Measurements from ENCODE around the gene SIK1.
"Not testable (repeated sequence)": the region's sequence is repeated elsewhere in the genome, so short reads cannot be mapped to it uniquely, and the experiment has no call there.

SIK1 gene

GRCh38 chr21:43439316-43440075, 12.6 kb upstream of the SIK1 start:
- DNase-seq (ENCODE audit: low read depth), result not testable (repeated sequence)

- DNase-seq (ENCODE audit: low read depth), result not testable (repeated sequence)
Measured at GRCh38 chr21:43436272-43436671, 9.3 kb upstream of the SIK1 start.

DNA sequence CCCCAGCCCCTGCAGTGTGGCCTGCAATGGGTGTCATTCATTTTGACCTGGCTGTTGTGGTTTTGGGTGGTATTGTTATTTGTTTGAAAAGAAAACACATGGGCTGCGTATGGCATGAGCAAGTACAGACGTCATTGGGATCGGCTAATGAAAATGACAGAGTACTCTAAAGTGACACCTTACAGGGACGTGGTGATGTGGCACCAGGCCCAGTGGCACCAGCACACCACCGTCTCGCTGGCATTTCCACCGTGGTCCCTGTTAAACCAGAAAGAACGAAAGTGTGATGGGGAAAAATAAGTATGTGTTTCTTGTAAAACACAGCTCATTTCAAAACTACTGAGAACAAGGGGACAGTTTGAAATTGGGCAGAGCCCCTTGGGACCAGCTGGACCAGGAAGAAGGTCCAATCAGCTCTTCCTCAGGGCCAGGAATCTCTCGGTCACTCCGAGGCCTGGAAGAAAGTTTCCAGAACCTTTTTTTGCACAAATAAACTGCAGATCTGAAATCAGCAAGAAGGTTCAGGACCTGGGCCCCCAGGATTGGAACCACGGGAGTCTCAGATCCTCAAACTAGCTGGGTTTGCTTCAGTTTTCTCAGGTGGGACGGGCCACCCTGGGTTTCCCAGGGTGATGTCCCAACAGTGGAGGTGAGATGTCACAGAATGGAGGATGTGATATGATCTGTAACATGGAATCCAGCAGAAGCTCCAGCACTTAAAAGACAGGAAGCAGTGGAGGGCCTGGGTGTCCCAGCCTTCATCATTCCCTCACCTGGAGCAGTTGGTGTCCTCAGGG, 6.6 kb upstream of the SIK1 start:
- DNase-seq (ENCODE audit: low read depth), result not testable (repeated sequence)

DNA sequence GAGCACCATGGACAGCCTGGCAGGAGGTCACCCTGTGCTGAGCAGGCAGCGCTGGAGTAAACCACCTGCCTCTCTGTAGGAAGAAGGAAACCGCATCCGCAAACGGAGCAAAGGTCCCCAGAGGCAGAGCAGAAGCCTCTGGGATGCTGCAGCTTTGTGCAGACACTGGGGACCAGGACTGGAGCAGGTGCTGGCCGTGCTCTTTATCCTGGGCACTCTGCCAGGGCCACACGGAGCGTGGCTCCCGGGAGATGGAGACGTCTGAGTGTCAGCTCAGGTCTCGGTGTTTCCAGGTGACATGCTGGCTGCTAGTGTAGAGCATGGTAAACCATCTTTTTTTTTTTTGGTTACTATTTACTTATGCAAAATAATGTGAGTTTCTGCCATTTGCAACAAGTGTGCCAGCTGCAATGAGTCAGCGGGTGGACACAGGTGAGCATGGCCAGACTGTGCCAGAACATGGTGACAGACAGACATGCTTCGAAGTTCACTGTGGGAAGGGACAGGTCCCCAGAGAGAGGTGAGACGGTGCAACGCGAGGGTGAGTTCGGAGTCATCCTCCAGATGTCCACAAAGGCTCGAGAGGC, 4.0 kb upstream of the SIK1 start:
- not testable (repeated sequence) for DNase-seq (ENCODE audit: low read depth)

- not testable (repeated sequence) for DNase-seq (ENCODE audit: low read depth)
Measured at GRCh38 chr21:43428964-43429363, 2.0 kb upstream of the SIK1 start.

- DNase-seq (ENCODE audit: low read depth), result not testable (repeated sequence)
Measured at GRCh38 chr21:43427242-43427559, 270 bp upstream of the SIK1 start.

DNA sequence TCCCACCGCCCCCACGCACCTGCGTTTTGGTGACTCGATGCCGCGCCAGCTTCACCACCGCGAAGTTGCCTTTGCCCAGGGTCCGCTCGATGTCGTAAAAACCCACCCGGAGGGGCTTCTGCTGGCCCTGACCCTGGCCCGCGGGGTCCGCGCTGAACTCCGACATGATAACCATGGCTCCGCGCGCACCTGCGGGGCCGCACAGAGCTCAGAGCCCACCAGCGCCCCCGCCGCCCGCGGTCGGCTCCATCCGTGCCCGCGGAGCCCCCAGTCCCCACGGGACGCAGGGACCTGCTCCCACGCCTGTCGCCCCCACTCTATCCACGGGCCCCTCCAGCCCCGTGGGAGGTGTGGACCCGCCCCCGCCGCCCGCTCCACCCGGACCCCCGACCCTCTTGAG, 927 bp downstream of the SIK1 start:
- DNase-seq (ENCODE audit: low read depth), result not testable (repeated sequence)

DNA sequence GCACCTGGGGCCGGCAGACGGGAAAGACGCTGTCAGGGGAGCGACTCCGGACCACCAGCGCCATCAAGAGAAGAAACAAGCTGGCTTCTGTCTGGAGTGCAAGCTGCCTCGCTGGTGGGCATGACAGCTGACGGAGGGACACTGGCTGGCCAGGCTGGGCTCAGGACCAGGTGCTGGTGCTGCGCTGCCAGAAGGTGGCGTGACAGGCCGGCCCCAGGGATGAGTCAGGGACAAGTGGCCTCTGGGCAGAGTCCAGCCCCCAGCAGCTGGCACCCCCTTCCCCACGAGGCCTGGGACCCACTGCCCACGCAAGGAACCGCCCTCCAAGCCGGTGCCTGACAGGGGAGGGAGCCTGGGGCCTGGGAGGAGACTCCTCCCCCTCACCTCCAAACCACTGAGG, 7.5 kb downstream of the SIK1 start:
- not testable (repeated sequence) for DNase-seq (ENCODE audit: low read depth)

GRCh38 chr21:43414576-43414975, 12.4 kb downstream of the SIK1 start:
- DNase-seq (ENCODE audit: low read depth), result not testable (repeated sequence)

DNA sequence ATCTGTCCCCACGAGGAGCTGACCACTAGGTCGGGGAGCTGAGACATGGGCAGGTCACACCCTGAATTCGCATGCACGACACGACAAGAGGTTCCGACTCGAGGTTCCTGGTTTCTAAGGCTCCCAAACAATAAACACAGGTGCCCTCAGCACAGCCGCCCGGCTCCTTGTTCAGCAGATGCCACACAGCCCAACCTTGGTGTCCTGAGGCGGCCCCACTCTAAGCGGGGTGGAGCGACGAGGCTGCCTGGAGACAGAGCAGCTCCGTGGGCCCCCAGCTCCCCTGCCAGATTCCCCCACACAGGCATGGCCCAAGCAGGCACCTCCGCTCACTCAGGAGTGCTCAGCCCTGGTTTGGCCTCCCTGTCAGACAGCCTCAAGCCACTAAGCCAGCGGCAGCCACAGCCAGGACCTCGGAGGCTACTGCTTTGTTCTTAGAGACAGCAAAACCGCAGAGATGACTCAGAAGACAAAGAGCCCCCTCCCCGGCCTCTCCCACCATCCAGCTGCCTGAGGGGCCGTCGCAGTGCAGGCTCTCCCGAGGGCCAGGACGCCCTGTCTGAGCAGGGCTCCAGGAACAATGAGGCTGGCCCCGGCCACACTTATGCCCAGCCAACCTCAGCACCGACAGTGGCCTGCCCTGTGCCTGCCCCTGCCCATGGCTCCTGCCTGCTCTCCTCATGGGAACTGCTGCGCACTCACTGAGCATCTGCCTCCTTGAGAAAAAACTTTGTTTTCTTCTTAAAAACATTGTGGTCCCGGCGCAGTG, 14.7 kb downstream of the SIK1 start:
- DNase-seq (ENCODE audit: low read depth), result not testable (repeated sequence)

- DNase-seq (ENCODE audit: low read depth), result not testable (repeated sequence)
Measured at GRCh38 chr21:43410456-43411068, 16.4 kb downstream of the SIK1 start.

DNA sequence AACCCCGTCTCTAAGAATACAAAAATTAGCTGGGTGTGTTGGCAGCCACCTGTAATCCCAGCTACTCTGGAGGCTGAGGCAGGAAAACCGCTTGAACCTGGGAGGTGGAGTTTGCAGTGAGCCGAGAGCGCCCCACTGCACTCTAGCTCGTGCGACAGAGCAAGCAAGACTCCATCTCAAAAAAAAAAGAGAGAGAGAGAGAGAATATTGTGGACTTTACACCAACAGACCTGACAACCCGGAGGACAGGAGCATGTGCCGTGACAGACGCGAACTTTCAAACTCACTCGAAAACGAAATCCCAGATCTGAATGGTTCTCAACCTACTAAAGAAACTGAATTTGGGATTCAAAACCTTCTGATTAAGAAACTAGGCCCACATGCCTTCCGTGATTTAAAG, 19.8 kb downstream of the SIK1 start:
- DNase-seq (ENCODE audit: low read depth), result not testable (repeated sequence)

DNA sequence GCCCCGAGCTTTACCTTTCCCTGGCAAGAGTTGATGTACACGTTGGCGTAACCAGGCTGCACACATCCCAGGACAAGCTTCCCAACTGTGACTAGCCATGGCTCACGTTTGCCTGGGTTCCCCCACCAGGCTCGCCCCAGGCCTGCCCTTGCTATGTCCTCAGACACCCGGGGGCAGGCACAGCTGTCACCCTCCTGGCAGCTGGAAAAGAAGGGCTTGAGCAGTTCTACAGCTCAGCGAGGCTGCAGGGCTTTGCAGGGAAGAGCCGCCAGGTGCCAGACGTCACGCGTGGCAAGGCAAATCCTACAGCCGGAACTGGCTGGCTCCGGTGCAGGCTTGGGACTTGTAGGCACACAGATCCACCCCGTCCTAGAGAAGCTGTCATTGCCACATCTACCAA, 22.5 kb downstream of the SIK1 start:
- not testable (repeated sequence) for DNase-seq (ENCODE audit: low read depth)

DNA sequence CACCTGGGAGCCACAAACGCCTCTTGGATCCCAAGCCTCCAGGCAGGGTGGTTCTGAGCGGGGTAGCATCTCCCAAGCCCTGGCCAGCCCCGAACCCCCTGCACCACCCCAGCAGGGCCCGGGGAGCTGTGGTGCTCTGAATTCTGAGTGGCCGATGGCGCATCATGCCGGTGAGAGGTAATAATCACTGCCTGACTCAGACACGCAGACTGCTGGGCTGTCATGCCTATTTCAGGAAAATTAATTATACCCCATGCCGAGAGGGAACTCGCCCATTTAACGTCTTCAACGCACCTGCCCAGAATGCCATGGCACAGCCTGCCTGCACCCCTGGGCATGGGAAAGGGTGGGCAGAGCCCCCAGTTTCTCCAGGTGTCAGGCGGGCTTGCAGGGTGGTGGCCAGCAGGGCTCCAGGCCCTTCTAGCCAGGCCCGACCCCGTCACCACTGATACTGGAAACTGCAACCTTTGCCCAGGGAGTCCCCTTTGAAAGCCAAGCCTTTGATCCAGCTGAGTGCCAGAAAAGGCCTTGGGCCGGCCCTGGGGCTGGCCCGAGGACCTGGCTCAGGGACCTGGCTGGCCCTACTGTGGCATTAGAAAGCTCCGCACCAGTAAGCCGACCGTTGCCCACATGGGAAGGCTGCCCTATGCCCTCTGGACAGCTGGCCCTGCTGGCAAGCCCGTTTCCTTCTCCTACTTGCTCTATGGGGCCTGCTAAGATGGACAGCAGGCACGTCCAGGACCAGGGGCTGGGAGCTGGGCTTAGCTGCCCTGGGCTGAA, 23.1 kb downstream of the SIK1 start:
- DNase-seq (ENCODE audit: low read depth), result not testable (repeated sequence)

- DNase-seq (ENCODE audit: low read depth), result not testable (repeated sequence)
Measured at GRCh38 chr21:43401125-43401524, 25.8 kb downstream of the SIK1 start.

- not testable (repeated sequence) for DNase-seq (ENCODE audit: low read depth)
Measured at GRCh38 chr21:43399595-43400015, 27.3 kb downstream of the SIK1 start.

- DNase-seq (ENCODE audit: low read depth), result not testable (repeated sequence)
Measured at GRCh38 chr21:43399136-43399535, 27.8 kb downstream of the SIK1 start.

DNA sequence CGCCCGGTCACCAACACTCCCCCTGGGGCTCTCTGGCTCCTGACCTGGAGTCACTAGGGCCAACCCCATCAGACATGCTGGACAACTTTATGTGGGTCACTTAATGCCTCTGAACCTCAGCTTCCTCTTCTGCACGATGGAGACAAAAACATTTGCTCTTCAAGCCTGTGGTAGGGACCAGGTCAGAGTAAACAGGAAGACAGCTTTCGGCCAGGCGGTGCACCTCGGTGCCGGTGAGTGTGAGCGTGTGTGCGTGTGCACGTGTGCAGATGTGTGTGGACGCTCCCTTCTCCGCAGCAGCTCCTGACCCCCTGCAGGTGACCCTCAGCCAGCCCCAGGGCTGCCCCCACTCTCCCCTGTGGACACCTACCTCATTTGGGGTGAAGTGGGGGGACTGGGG, 28.4 kb downstream of the SIK1 start:
- DNase-seq (ENCODE audit: low read depth), result not testable (repeated sequence)

DNA sequence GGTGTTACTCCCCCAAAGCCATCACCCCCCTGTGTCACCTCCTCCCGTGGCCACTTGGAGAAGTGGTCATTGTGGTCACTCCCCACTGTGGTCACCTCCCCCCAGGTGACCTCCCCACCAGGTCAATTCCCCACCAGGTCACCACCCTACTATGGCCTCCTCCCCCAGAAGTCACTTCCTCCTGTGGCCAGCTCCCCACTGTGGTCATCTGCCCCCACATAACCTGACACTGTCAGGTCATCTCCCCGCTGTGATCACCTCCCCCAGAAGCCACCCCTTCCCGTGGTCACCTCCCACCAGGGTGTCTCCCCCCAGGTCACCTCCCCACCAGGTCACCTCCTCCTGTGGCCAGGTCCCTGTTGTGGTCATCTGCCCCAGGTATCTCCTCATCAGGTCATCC, 28.9 kb downstream of the SIK1 start:
- not testable (repeated sequence) for DNase-seq (ENCODE audit: low read depth)

DNA sequence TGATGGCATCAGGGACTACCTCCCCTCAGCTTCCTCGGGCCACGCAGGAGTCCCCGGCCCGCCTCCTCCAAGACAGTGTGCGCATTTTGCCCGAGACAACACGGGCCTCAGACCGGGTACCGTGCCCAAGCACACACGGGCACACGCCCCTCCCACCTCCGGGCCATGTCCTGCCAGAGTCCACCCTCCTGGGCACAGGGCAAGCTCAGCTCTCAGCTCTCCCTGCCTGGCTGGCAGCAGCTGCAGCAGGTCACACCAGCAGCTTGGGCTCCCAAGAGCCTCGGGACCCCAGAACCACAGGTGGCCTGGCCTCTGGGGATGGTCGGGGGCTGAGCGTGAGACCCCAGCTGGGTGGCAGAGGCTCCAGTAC, 29.5 kb downstream of the SIK1 start:
- not testable (repeated sequence) for DNase-seq (ENCODE audit: low read depth)

All from activated T-helper 9 cell treated with anti-CD3 and anti-CD28 coated beads, Interleukin-2, amount 50 U/mL, for 16 hours (primary cell).